Osteoblast (primary cell): ENCODE data around the gene EDN2. TPM values are rescaled to one million over a fixed set of nuclear protein-coding genes. Genes with fewer than 3 reads are reported as not detected.
A peak's percentile ranks its signal among the peaks of the same experiment; 100 is the strongest.

Experiments
- DNase-seq: peaks from one replicate; pipeline ENCODE4 v3.0.0; 2011; ENCODE audit warnings: low spot score, mixed read lengths; ENCODE audit not compliant: insufficient read length; ENCODE audit errors: missing footprints
- H2AFZ ChIP-seq: 2 replicates; pipeline ENCODE4 v1.6.0; 2011; ENCODE audit warnings: mild to moderate bottlenecking, low read length
- H3K27ac ChIP-seq: 2 replicates; pipeline ENCODE4 v1.5.1; 2011; ENCODE audit warnings: mild to moderate bottlenecking, low read depth, low read length, moderate library complexity
- H3K27me3 ChIP-seq: 2 replicates; pipeline ENCODE4 v1.6.0; 2012; ENCODE audit warnings: mild to moderate bottlenecking, control low read depth, inconsistent platforms, low read length, moderate library complexity; ENCODE audit not compliant: insufficient read depth
- H3K36me3 ChIP-seq: 2 replicates; pipeline ENCODE4 v1.5.1; 2011; ENCODE audit warnings: mild to moderate bottlenecking, low read length, control low read depth, moderate library complexity; ENCODE audit not compliant: insufficient read depth
- H3K4me1 ChIP-seq: 2 replicates; pipeline ENCODE4 v1.5.1; 2011; ENCODE audit warnings: mild to moderate bottlenecking, low read length, control low read depth, moderate library complexity; ENCODE audit not compliant: insufficient read depth
- H3K4me2 ChIP-seq: 2 replicates; pipeline ENCODE4 v1.6.0; 2011; ENCODE audit warnings: mild to moderate bottlenecking, low read length; ENCODE audit not compliant: insufficient read depth
- H3K4me3 ChIP-seq: fragments of 200-600 bp; sonication (generic); 3 replicates; pipeline ENCODE4 v1.5.1; 2012; ENCODE audit warnings: mild to moderate bottlenecking, low read length, inconsistent platforms; ENCODE audit not compliant: insufficient read depth
- H3K79me2 ChIP-seq: 2 replicates; pipeline ENCODE4 v1.6.0; 2012; ENCODE audit warnings: mild to moderate bottlenecking, low read length, control low read depth, inconsistent platforms; ENCODE audit not compliant: insufficient read depth
- H3K9me3 ChIP-seq: 2 replicates; pipeline ENCODE4 v1.5.1; 2011; ENCODE audit warnings: low read depth, low read length, control low read depth
- H4K20me1 ChIP-seq: 2 replicates; pipeline ENCODE4 v1.6.0; 2012; ENCODE audit warnings: mild to moderate bottlenecking, low read length, control low read depth; ENCODE audit not compliant: insufficient read depth
- CTCF ChIP-seq: IDR thresholded peaks from 2 replicates; pipeline ENCODE4 v1.5.1; 2011; ENCODE audit warnings: mild to moderate bottlenecking, low read depth, low read length, moderate library complexity; ENCODE audit errors: extremely low read depth
- total RNA-seq: library from RNA; depleted of rRNA; stranded (reverse); fragments of >200 nt; gene quantifications from 2 replicates; pipeline ENCODE4 v1.2.3, GENCODE V29; 2012

Gene EDN2
- total RNA-seq, result not detected in 2 replicates

DNA sequence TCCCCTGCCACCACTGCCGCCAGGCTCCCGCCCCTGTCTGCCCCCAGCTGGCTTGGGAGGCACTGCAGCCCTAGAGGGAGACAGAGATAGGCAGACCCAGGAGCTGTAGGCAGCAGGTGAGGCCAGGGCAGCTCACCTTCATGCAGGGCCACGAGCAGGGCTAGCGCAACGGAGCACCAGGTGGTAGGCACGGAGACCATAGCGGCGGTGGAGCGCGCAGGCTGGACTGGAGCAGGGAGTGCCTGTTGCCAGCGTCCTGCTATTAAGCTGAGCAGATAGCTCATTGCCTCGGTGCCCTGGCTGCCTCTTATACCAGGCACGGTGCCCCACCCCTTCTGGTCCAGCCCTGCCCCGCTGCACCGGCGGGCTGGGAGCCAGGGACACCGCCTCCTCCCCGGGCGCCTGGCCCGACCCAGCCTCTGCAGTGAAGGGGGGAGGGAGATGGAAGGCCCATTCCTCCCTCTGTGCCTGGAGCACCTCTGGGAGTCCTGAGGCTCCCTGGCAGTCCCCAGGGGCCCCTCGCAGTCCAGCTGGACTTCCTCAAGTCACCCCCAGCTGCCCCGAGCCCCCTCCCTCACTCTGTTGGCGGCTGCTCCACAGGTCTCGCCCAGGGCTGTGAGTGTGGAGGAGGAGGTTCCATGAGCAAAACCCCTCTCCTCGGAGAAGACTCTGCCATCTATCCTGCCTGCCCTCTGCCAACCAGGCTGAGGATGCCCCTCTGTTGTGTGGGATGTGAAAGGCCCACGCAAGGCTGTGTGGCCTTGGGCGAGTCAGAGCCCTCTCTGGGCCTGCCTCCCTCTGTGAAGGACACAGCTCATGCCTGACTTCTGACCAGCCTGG, at the start of gene EDN2:
Gene EDN2 (minus strand): TSS at position 282 of the 840 bp plus-strand sequence. CDS start 82 bp downstream, at position 200.
- peak; percentile 17 for TF ChIP-seq CTCF
- Histone ChIP-seq H3K36me3 (no peaks in the 10 kb centered on the region), H4K20me1 (peaks cover 3% of the 10 kb centered on the region), H3K4me2 (no peak within 1 kb of the TSS), H3K27me3 (no peaks in the 10 kb centered on the region), H3K27ac (no peak within 1 kb of the TSS), H3K4me1 (peaks cover 13% of the 10 kb centered on the region), H3K79me2 (no peaks in the 10 kb centered on the region), H2AFZ (no peak within 1 kb of the TSS), H3K9me3 (no peaks in the 10 kb centered on the region), H3K4me3 (no peak within 1 kb of the TSS)
- DNase-seq, result peak; percentile 79

GRCh38 chr1:41533731-41534080, 49.2 kb upstream of the EDN2 start:
- no peak overlapping the region for H2AFZ ChIP-seq
- peaks cover 24% of the 10 kb centered on the region for H3K4me1 ChIP-seq
- peaks cover 30% of the 10 kb centered on the region for H4K20me1 ChIP-seq
- no peaks in the 10 kb centered on the region for H3K79me2 ChIP-seq
- no peak overlapping the region for H3K4me3 ChIP-seq
- H3K27ac ChIP-seq, result no peak overlapping the region
- H3K4me2 ChIP-seq, result no peak overlapping the region
- no peaks in the 10 kb centered on the region for H3K36me3 ChIP-seq
- DNase-seq, result no peak
- H3K27me3 ChIP-seq, result no peaks in the 10 kb centered on the region
- no peaks in the 10 kb centered on the region for H3K9me3 ChIP-seq
- no peak for TF ChIP-seq CTCF

- Histone ChIP-seq H3K27me3 (no peaks in the 10 kb centered on the region), H3K4me1 (peaks cover 18% of the 10 kb centered on the region), H2AFZ (no peak overlapping the region), H3K4me3 (no peak overlapping the region), H4K20me1 (peaks cover 25% of the 10 kb centered on the region), H3K36me3 (no peaks in the 10 kb centered on the region), H3K9me3 (no peaks in the 10 kb centered on the region), H3K27ac (no peak overlapping the region), H3K79me2 (no peaks in the 10 kb centered on the region), H3K4me2 (no peak overlapping the region)
- no peak for DNase-seq
- TF ChIP-seq CTCF, result no peak
These were observed 48.7 kb upstream of the EDN2 start for GRCh38 chr1:41533016-41533730.
